GM23338 (cell line): ENCODE data around the gene MCM3. TPM values are rescaled to one million over a fixed set of nuclear protein-coding genes. Genes with fewer than 3 reads are reported as not detected.

Experiments
- ATAC-seq: fragments of 200-7000 bp; cut with Tn5 transposase; 3 replicates; pipeline ENCODE4 v1.9.1; 2020
- DNase-seq: peaks from one replicate; pipeline ENCODE4 v3.0.0-alpha.2; 2015; ENCODE audit warnings: low spot score
- H2AFZ ChIP-seq: fragments of 200-600 bp; sonication (generic); 2 replicates; pipeline ENCODE4 v1.8.0; 2016; ENCODE audit warnings: antibody characterized with exemption, mild to moderate bottlenecking, moderate library complexity
- H3F3A ChIP-seq: fragments of 200-600 bp; sonication (generic); replicated peaks from 2 replicates; pipeline ENCODE4 v1.8.0; 2017; ENCODE audit warnings: antibody characterized with exemption, mixed run types, low read depth
- H3K27ac ChIP-seq: fragments of 200-600 bp; sonication (generic); 2 replicates; pipeline ENCODE4 v1.6.1; 2016; ENCODE audit warnings: low read depth
- H3K27me3 ChIP-seq: fragments of 200-600 bp; sonication (generic); 2 replicates; pipeline ENCODE4 v1.8.0; 2016; ENCODE audit warnings: mild to moderate bottlenecking, mixed run types, moderate library complexity; ENCODE audit not compliant: insufficient read depth
- H3K36me3 ChIP-seq: fragments of 200-600 bp; sonication (generic); 2 replicates; pipeline ENCODE4 v1.8.0; 2016; ENCODE audit warnings: mild to moderate bottlenecking; ENCODE audit not compliant: insufficient read depth
- H3K4me1 ChIP-seq: fragments of 200-600 bp; sonication (generic); 2 replicates; pipeline ENCODE4 v1.8.0; 2016; ENCODE audit warnings: mild to moderate bottlenecking, moderate library complexity; ENCODE audit not compliant: insufficient read depth
- H3K4me2 ChIP-seq: fragments of 200-600 bp; sonication (generic); 2 replicates; pipeline ENCODE4 v1.7.1; 2017; ENCODE audit warnings: mixed run types
- H3K4me3 ChIP-seq: fragments of 200-600 bp; sonication (generic); 2 replicates; pipeline ENCODE4 v1.6.1; 2016; ENCODE audit warnings: mixed run types
- H3K79me2 ChIP-seq: fragments of 200-600 bp; sonication (generic); replicated peaks from 2 replicates; pipeline ENCODE4 v1.8.0; 2017; ENCODE audit warnings: mild to moderate bottlenecking; ENCODE audit not compliant: insufficient read depth
- H3K9me2 ChIP-seq: fragments of 200-600 bp; sonication (generic); 2 replicates; pipeline ENCODE4 v1.8.0; 2017; ENCODE audit not compliant: insufficient read depth
- H4K20me1 ChIP-seq: fragments of 200-600 bp; sonication (generic); replicated peaks from 2 replicates; pipeline ENCODE4 v1.8.0; 2017; ENCODE audit warnings: mild to moderate bottlenecking; ENCODE audit not compliant: insufficient read depth
- H3K27ac Mint-ChIP-seq: 2 replicates; pipeline ENCODE4 v1.8.0; 2020; ENCODE audit warnings: inconsistent platforms, mild to moderate bottlenecking, moderate library complexity, mixed read lengths
- H3K27me3 Mint-ChIP-seq: 3 replicates; pipeline ENCODE4 v1.8.0; 2022; ENCODE audit warnings: low read depth, mild to moderate bottlenecking, moderate library complexity, mixed read lengths, inconsistent platforms; ENCODE audit not compliant: insufficient read depth, poor library complexity
- H3K36me3 Mint-ChIP-seq: 3 replicates; pipeline ENCODE4 v1.8.0; 2021; ENCODE audit warnings: low read depth, mild to moderate bottlenecking, inconsistent platforms, moderate library complexity, mixed read lengths
- H3K4me1 Mint-ChIP-seq: 3 replicates; pipeline ENCODE4 v1.8.0; 2020; ENCODE audit warnings: mild to moderate bottlenecking, inconsistent platforms, mixed read lengths
- H3K4me3 Mint-ChIP-seq: 3 replicates; pipeline ENCODE4 v1.8.0; 2021; ENCODE audit warnings: moderate library complexity, mild to moderate bottlenecking, inconsistent platforms, mixed read lengths
- H3K9me3 Mint-ChIP-seq: 3 replicates; pipeline ENCODE4 v1.8.0; 2020; ENCODE audit warnings: moderate library complexity, mild to moderate bottlenecking, inconsistent platforms, mixed read lengths
- CREB1 ChIP-seq: fragments of 250-450 bp; sonication (Bioruptor Pico); IDR thresholded peaks from 2 replicates; pipeline ENCODE4 v1.5.0; 2020; ENCODE audit warnings: low read depth, mild to moderate bottlenecking, moderate library complexity
- EZH2 ChIP-seq: fragments of 200-600 bp; sonication (generic); IDR thresholded peaks from one replicate; pipeline ENCODE4 v1.8.0; 2017; ENCODE audit warnings: antibody characterized with exemption, mild to moderate bottlenecking, low read depth; ENCODE audit not compliant: unreplicated experiment
- EZH2phosphoT487 ChIP-seq: fragments of 200-600 bp; sonication (generic); IDR thresholded peaks from one replicate; pipeline ENCODE4 v1.8.1; 2018; ENCODE audit warnings: antibody characterized with exemption; ENCODE audit not compliant: unreplicated experiment
- JUNB ChIP-seq: IDR thresholded peaks from one replicate; pipeline ENCODE4 v1.6.1; 2016; ENCODE audit warnings: antibody characterized with exemption; ENCODE audit not compliant: unreplicated experiment
- NANOG ChIP-seq: IDR thresholded peaks from 2 replicates; pipeline ENCODE4 v1.6.1; 2016; ENCODE audit warnings: antibody characterized with exemption, borderline replicate concordance
- POLR2AphosphoS5 ChIP-seq: IDR thresholded peaks from 2 replicates; pipeline ENCODE4 v1.6.1; 2016; ENCODE audit warnings: antibody characterized with exemption, low read depth
- REST ChIP-seq: IDR thresholded peaks from one replicate; pipeline ENCODE4 v1.6.1; 2018; ENCODE audit warnings: antibody characterized with exemption; ENCODE audit not compliant: unreplicated experiment
- STAT1 ChIP-seq: IDR thresholded peaks from one replicate; pipeline ENCODE4 v1.6.1; 2016; ENCODE audit warnings: antibody characterized with exemption; ENCODE audit not compliant: unreplicated experiment
- ZNF114 ChIP-seq: fragments of 250-450 bp; sonication (Bioruptor Pico); IDR thresholded peaks from 2 replicates; pipeline ENCODE4 v1.5.0; 2020; ENCODE audit warnings: mild to moderate bottlenecking, moderate library complexity
- ZNF462 ChIP-seq: fragments of 250-450 bp; sonication (Bioruptor Pico); IDR thresholded peaks from 2 replicates; pipeline ENCODE4 v1.5.0; 2020; ENCODE audit warnings: mild to moderate bottlenecking, moderate library complexity
- polyA plus RNA-seq: library from polyadenylated mRNA; unstranded; fragments of >200 nt; fragmentation: Nextera tagmentation; extraction: Ambion mirVana; gene quantifications from 2 replicates; pipeline ENCODE4 v1.2.1, GENCODE V29; 2016
- total RNA-seq: library from RNA; depleted of rRNA; stranded (reverse); fragments of >200 nt; shearing (Covaris generic); gene quantifications from 2 replicates; pipeline ENCODE4 v1.2.3, GENCODE V29; 2014
- TF ChIP-seq, protein P1 (sequence below): IDR thresholded peaks from 2 replicates; pipeline ENCODE4 v1.6.1; 2016; ENCODE audit warnings: antibody characterized with exemption
- TF ChIP-seq, protein P2 (sequence below), 2 experiments: fragments of 200-600 bp in 1 of 2; sonication (generic) in 1 of 2; conservative IDR thresholded peaks; 2 replicates each; pipeline versions ENCODE4 v1.5.1 to v1.6.1; 2016 to 2017; ENCODE audit warnings: antibody characterized with exemption in 2 of 2, low read depth in 2 of 2, mild to moderate bottlenecking in 2 of 2, moderate library complexity in 1 of 2

MCM3 gene
- total and polyA plus RNA-seq, 2 experiments from 2014 or later: 157 to 369 TPM

- Histone ChIP-seq H3K9me2 (no peaks in the 10 kb centered on the region), H3F3A (no peaks in the 10 kb centered on the region), H3K4me3 (no peak overlapping the region), H3K79me2 (no peaks in the 10 kb centered on the region), H2AFZ (no peak overlapping the region), H3K27me3 (peaks cover 5% of the 10 kb centered on the region; the same call in 1 of the 2 replicates), H3K4me2 (no peak overlapping the region), H4K20me1 (no peaks in the 10 kb centered on the region), H3K36me3 (no peaks in the 10 kb centered on the region), H3K4me1 (no peaks in the 10 kb centered on the region; the same call in 1 of the 2 replicates), H3K27ac (no peak overlapping the region)
- Mint-ChIP-seq H3K27me3 (peaks cover 10% of the 10 kb centered on the region), H3K36me3 (no peaks in the 10 kb centered on the region), H3K9me3 (no peaks in the 10 kb centered on the region), H3K4me3 (no peak overlapping the region), H3K4me1 (peaks cover 7% of the 10 kb centered on the region; the same call in 2 of the 3 replicates), H3K27ac (no peak overlapping the region)
- DNase-seq: no peak
- TF ChIP-seq JUNB: no peak
- TF ChIP-seq, protein P1, sequence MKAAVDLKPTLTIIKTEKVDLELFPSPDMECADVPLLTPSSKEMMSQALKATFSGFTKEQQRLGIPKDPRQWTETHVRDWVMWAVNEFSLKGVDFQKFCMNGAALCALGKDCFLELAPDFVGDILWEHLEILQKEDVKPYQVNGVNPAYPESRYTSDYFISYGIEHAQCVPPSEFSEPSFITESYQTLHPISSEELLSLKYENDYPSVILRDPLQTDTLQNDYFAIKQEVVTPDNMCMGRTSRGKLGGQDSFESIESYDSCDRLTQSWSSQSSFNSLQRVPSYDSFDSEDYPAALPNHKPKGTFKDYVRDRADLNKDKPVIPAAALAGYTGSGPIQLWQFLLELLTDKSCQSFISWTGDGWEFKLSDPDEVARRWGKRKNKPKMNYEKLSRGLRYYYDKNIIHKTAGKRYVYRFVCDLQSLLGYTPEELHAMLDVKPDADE: no peak
- TF ChIP-seq NANOG: no peak
- TF ChIP-seq EZH2phosphoT487: no peak
- TF ChIP-seq STAT1: no peak
- no peak for TF ChIP-seq REST
- TF ChIP-seq, protein P2, sequence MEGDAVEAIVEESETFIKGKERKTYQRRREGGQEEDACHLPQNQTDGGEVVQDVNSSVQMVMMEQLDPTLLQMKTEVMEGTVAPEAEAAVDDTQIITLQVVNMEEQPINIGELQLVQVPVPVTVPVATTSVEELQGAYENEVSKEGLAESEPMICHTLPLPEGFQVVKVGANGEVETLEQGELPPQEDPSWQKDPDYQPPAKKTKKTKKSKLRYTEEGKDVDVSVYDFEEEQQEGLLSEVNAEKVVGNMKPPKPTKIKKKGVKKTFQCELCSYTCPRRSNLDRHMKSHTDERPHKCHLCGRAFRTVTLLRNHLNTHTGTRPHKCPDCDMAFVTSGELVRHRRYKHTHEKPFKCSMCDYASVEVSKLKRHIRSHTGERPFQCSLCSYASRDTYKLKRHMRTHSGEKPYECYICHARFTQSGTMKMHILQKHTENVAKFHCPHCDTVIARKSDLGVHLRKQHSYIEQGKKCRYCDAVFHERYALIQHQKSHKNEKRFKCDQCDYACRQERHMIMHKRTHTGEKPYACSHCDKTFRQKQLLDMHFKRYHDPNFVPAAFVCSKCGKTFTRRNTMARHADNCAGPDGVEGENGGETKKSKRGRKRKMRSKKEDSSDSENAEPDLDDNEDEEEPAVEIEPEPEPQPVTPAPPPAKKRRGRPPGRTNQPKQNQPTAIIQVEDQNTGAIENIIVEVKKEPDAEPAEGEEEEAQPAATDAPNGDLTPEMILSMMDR (conservative IDR thresholded peaks at IDR 0.05; ENCODE audit: low read depth in 2 of 2): no peak
- no peak for TF ChIP-seq CREB1 (CRISPR knock-in tag)
- TF ChIP-seq EZH2: no peak
- no peak for TF ChIP-seq POLR2AphosphoS5
- TF ChIP-seq ZNF462 (CRISPR knock-in tag): no peak
- TF ChIP-seq ZNF114 (CRISPR knock-in tag): no peak
- no peak for ATAC-seq
These were observed 26.4 kb upstream of the MCM3 start for GRCh38 chr6:52310932-52311331.
